Activated CD4-positive, alpha-beta memory T cell treated with anti-CD3 and anti-CD28 coated beads, Interleukin-2, amount 10 ng/mL, durations not matched to agents 7 days and 5 days (primary cell): ENCODE data around the gene PPFIBP2. TPM values are rescaled to one million over a fixed set of nuclear protein-coding genes. Genes with fewer than 3 reads are reported as not detected.

Experiments used
- CTCF ChIA-PET: fragments of 350-600 bp; sonication (Branson Sonifier 250); formaldehyde crosslinking; loops from one replicate; lab custom pipeline; 2021; ENCODE audit warnings: antibody characterized with exemption, inconsistent platforms; lab: Charles Lee
- POLR2A ChIA-PET: fragments of 350-600 bp; sonication (Branson Sonifier 250); formaldehyde crosslinking; loops from one replicate; lab custom pipeline; 2021; ENCODE audit warnings: antibody characterized with exemption; lab: Charles Lee
- DNase-seq: peaks from one replicate; pipeline ENCODE4 v3.0.0-alpha.2; 2020
- H3K27ac Mint-ChIP-seq: one replicate; pipeline ENCODE4 v1.8.0; 2021; ENCODE audit warnings: mild to moderate bottlenecking, mixed read lengths
- H3K27me3 Mint-ChIP-seq: one replicate; pipeline ENCODE4 v1.8.0; 2021; ENCODE audit warnings: mixed read lengths
- H3K36me3 Mint-ChIP-seq: one replicate; pipeline ENCODE4 v1.8.0; 2021; ENCODE audit warnings: low read depth, mixed read lengths
- H3K4me1 Mint-ChIP-seq: one replicate; pipeline ENCODE4 v1.8.0; 2021; ENCODE audit warnings: mixed read lengths
- H3K4me3 Mint-ChIP-seq: one replicate; pipeline ENCODE4 v1.8.0; 2021; ENCODE audit warnings: mild to moderate bottlenecking, mixed read lengths
- H3K9me3 Mint-ChIP-seq: one replicate; pipeline ENCODE4 v1.8.0; 2021; ENCODE audit warnings: mixed read lengths
- total RNA-seq, 2 experiments: library from RNA; stranded (reverse); gene quantifications; one replicate each; pipeline ENCODE4 v1.2.3, GENCODE V29; 2021

Gene PPFIBP2
- total RNA-seq: 10 to 100 TPM; 21.9 to 24.7 TPM

GRCh38 chr11:7513234-7514098, at the start of gene PPFIBP2:
PPFIBP2 (plus strand) TSS chr11:7513999; CDS start chr11:7549476, 35,477 bp downstream.
- no peaks in the 10 kb centered on the region for H3K9me3 Mint-ChIP-seq
- peaks cover 4% of the 10 kb centered on the region for H3K36me3 Mint-ChIP-seq
- peak within 1 kb of the TSS; percentile 89 for H3K4me3 Mint-ChIP-seq
- peak within 1 kb of the TSS; percentile 87 for H3K27ac Mint-ChIP-seq
- DNase-seq: peak; percentile 86
- H3K27me3 Mint-ChIP-seq: peaks cover 23% of the 10 kb centered on the region
- CTCF ChIA-PET: interaction anchor here (0.6 to 4.2 kb wide), 35 partner anchors 11 to 415 kb away, joined by 3 to 46 read pairs (median 4); no protein-coding TSS in a partner anchor
- POLR2A ChIA-PET: interaction anchor here (0.7 to 1.5 kb wide), 8 partner anchors 12 to 178 kb away, joined by 3 to 6 read pairs (median 3); no protein-coding TSS in a partner anchor
- H3K4me1 Mint-ChIP-seq: peaks cover 34% of the 10 kb centered on the region

- Mint-ChIP-seq H3K27ac (no peak overlapping the region), H3K36me3 (no peaks in the 10 kb centered on the region), H3K4me1 (peaks cover 2% of the 10 kb centered on the region), H3K27me3 (no peaks in the 10 kb centered on the region), H3K4me3 (no peak overlapping the region), H3K9me3 (no peaks in the 10 kb centered on the region)
- DNase-seq: no peak
- ChIA-PET POLR2A (no interaction called here), CTCF (no interaction called here)
Measured at GRCh38 chr11:7467652-7468051, 46.1 kb upstream of the PPFIBP2 start.

GRCh38 chr11:7469351-7469865, 44.4 kb upstream of the PPFIBP2 start:
- no peak for DNase-seq
- no peak overlapping the region for H3K27ac Mint-ChIP-seq
- no peak overlapping the region for H3K4me3 Mint-ChIP-seq
- ChIA-PET CTCF (no interaction called here), POLR2A (no interaction called here)
- H3K36me3 Mint-ChIP-seq: no peaks in the 10 kb centered on the region
- peaks cover 2% of the 10 kb centered on the region for H3K4me1 Mint-ChIP-seq
- H3K27me3 Mint-ChIP-seq: no peaks in the 10 kb centered on the region
- no peaks in the 10 kb centered on the region for H3K9me3 Mint-ChIP-seq

- Mint-ChIP-seq H3K4me3 (no peak overlapping the region), H3K36me3 (no peaks in the 10 kb centered on the region), H3K27me3 (no peaks in the 10 kb centered on the region), H3K9me3 (no peaks in the 10 kb centered on the region), H3K4me1 (peaks cover 2% of the 10 kb centered on the region), H3K27ac (no peak overlapping the region)
- DNase-seq: no peak
- POLR2A ChIA-PET: no interaction called here
- CTCF ChIA-PET: interaction anchor here (0.7 kb wide), 1 partner anchor 745 kb away, joined by 3 read pairs; no protein-coding TSS in a partner anchor
Measured at GRCh38 chr11:7471071-7471470, 42.7 kb upstream of the PPFIBP2 start.

GRCh38 chr11:7473717-7474116, 40.1 kb upstream of the PPFIBP2 start:
- POLR2A ChIA-PET: no interaction called here

GRCh38 chr11:7480113-7480512, 33.7 kb upstream of the PPFIBP2 start:
- POLR2A ChIA-PET: no interaction called here
- no peak for DNase-seq
- no peaks in the 10 kb centered on the region for H3K36me3 Mint-ChIP-seq
- CTCF ChIA-PET: no interaction called here
- no peaks in the 10 kb centered on the region for H3K4me1 Mint-ChIP-seq
- no peak overlapping the region for H3K4me3 Mint-ChIP-seq
- no peaks in the 10 kb centered on the region for H3K9me3 Mint-ChIP-seq
- no peak overlapping the region for H3K27ac Mint-ChIP-seq
- H3K27me3 Mint-ChIP-seq: peaks cover 6% of the 10 kb centered on the region

More at GRCh38 chr11:7473717-7474116, 40.1 kb upstream of the PPFIBP2 start:
- no peak for DNase-seq
- H3K4me1 Mint-ChIP-seq: no peaks in the 10 kb centered on the region
- no peak overlapping the region for H3K27ac Mint-ChIP-seq
- no peaks in the 10 kb centered on the region for H3K36me3 Mint-ChIP-seq
- no peaks in the 10 kb centered on the region for H3K9me3 Mint-ChIP-seq
- peaks cover 4% of the 10 kb centered on the region for H3K27me3 Mint-ChIP-seq
- H3K4me3 Mint-ChIP-seq: no peak overlapping the region
- CTCF ChIA-PET: interaction anchor here (0.9 kb wide), 1 partner anchor 13 kb away, joined by 3 read pairs; no protein-coding TSS in a partner anchor

GRCh38 chr11:7484131-7484530, 29.7 kb upstream of the PPFIBP2 start:
- H3K27me3 Mint-ChIP-seq: peaks cover 6% of the 10 kb centered on the region
- H3K4me3 Mint-ChIP-seq: no peak overlapping the region
- no peaks in the 10 kb centered on the region for H3K36me3 Mint-ChIP-seq
- POLR2A ChIA-PET: no interaction called here
- DNase-seq: no peak
- no peaks in the 10 kb centered on the region for H3K4me1 Mint-ChIP-seq
- CTCF ChIA-PET: no interaction called here
- no peaks in the 10 kb centered on the region for H3K9me3 Mint-ChIP-seq
- H3K27ac Mint-ChIP-seq: no peak overlapping the region

- ChIA-PET CTCF (no interaction called here), POLR2A (no interaction called here)
- peaks cover 10% of the 10 kb centered on the region for H3K27me3 Mint-ChIP-seq
- no peak overlapping the region for H3K4me3 Mint-ChIP-seq
- no peak overlapping the region for H3K27ac Mint-ChIP-seq
- H3K9me3 Mint-ChIP-seq: no peaks in the 10 kb centered on the region
- H3K4me1 Mint-ChIP-seq: no peaks in the 10 kb centered on the region
- no peak for DNase-seq
- no peaks in the 10 kb centered on the region for H3K36me3 Mint-ChIP-seq
Measured at GRCh38 chr11:7484645-7485044, 29.2 kb upstream of the PPFIBP2 start.

GRCh38 chr11:7485186-7486097, 28.4 kb upstream of the PPFIBP2 start, which contains the start of gene OLFML1:
OLFML1 (plus strand) TSS chr11:7485506; CDS start chr11:7485876, 370 bp downstream.
- no peak for DNase-seq
- Mint-ChIP-seq H3K9me3 (no peaks in the 10 kb centered on the region), H3K36me3 (no peaks in the 10 kb centered on the region), H3K27ac (no peak within 1 kb of the TSS), H3K27me3 (peaks cover 10% of the 10 kb centered on the region), H3K4me1 (no peaks in the 10 kb centered on the region), H3K4me3 (no peak within 1 kb of the TSS)
- ChIA-PET POLR2A (no interaction called here), CTCF (interaction anchor here (0.8 kb wide), 1 partner anchor 180 kb away, joined by 3 read pairs; no protein-coding TSS in a partner anchor)

GRCh38 chr11:7486098-7486780, 27.6 kb upstream of the PPFIBP2 start:
- Mint-ChIP-seq H3K4me1 (no peaks in the 10 kb centered on the region), H3K27me3 (peaks cover 14% of the 10 kb centered on the region), H3K27ac (no peak overlapping the region), H3K9me3 (no peaks in the 10 kb centered on the region), H3K4me3 (no peak overlapping the region), H3K36me3 (no peaks in the 10 kb centered on the region)
- POLR2A ChIA-PET: no interaction called here
- no peak for DNase-seq
- CTCF ChIA-PET: no interaction called here

GRCh38 chr11:7486781-7487140, 27.0 kb upstream of the PPFIBP2 start:
- Mint-ChIP-seq H3K27me3 (peaks cover 14% of the 10 kb centered on the region), H3K27ac (no peak overlapping the region), H3K9me3 (no peaks in the 10 kb centered on the region), H3K4me3 (no peak overlapping the region), H3K4me1 (no peaks in the 10 kb centered on the region), H3K36me3 (no peaks in the 10 kb centered on the region)
- POLR2A ChIA-PET: no interaction called here
- DNase-seq: no peak
- CTCF ChIA-PET: no interaction called here

GRCh38 chr11:7487360-7487759, 26.4 kb upstream of the PPFIBP2 start:
- CTCF ChIA-PET: no interaction called here

More at GRCh38 chr11:7487360-7487759, 26.4 kb upstream of the PPFIBP2 start:
- H3K36me3 Mint-ChIP-seq: no peaks in the 10 kb centered on the region
- no peak overlapping the region for H3K4me3 Mint-ChIP-seq
- H3K27ac Mint-ChIP-seq: no peak overlapping the region
- no peaks in the 10 kb centered on the region for H3K4me1 Mint-ChIP-seq
- peaks cover 14% of the 10 kb centered on the region for H3K27me3 Mint-ChIP-seq
- H3K9me3 Mint-ChIP-seq: no peaks in the 10 kb centered on the region
- POLR2A ChIA-PET: no interaction called here
- no peak for DNase-seq
